AG10803 (cell line): ENCODE measurements around the gene VWA7.

ENCODE experiments used
- DNase-seq: peaks from one replicate; pipeline ENCODE4 v3.0.0; 2010; ENCODE audit warnings: low read depth
- H3K4me3 ChIP-seq: 2 replicates; pipeline ENCODE4 v1.5.1; 2011; ENCODE audit warnings: mild to moderate bottlenecking, low read length, control low read depth
- TF ChIP-seq, protein P1 (sequence below): conservative IDR thresholded peaks from 2 replicates; pipeline ENCODE4 v1.5.1; 2011; ENCODE audit warnings: mild to moderate bottlenecking, low read length, control low read depth, inconsistent platforms

VWA7 gene

DNA sequence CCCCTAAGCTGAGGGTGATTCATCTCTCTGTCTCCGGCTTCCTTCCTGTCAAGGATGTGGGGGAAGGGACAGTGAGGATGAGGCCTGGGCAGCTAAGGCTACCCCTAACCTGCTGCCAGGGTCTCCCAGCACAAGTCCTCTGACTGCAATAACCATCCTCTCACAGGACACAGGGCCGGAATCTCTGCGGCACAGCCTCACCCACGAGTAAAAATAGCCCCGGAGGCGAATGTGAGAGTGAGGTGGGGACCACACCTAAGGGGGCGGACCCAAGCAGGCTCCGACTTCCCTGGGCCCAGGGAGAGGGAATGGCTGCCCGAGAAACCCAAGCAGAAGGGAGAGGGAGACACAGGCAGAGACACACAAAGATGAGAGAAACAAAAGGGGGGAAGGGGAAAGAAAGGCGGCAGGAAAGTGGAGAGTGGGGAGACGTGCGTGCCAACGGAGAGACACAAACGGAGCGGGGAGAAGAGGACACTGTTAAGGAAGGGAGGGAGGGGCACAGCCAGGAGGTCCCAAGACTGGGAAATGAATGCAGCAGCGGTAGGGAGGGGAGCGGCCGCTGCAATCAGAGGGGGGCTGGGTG lies 42.2 kb downstream of the VWA7 start:
- peak; percentile 61 for DNase-seq
- TF ChIP-seq, protein P1, sequence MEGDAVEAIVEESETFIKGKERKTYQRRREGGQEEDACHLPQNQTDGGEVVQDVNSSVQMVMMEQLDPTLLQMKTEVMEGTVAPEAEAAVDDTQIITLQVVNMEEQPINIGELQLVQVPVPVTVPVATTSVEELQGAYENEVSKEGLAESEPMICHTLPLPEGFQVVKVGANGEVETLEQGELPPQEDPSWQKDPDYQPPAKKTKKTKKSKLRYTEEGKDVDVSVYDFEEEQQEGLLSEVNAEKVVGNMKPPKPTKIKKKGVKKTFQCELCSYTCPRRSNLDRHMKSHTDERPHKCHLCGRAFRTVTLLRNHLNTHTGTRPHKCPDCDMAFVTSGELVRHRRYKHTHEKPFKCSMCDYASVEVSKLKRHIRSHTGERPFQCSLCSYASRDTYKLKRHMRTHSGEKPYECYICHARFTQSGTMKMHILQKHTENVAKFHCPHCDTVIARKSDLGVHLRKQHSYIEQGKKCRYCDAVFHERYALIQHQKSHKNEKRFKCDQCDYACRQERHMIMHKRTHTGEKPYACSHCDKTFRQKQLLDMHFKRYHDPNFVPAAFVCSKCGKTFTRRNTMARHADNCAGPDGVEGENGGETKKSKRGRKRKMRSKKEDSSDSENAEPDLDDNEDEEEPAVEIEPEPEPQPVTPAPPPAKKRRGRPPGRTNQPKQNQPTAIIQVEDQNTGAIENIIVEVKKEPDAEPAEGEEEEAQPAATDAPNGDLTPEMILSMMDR, result no peak
- H3K4me3 ChIP-seq, result peak overlapping the region; percentile 99

DNA sequence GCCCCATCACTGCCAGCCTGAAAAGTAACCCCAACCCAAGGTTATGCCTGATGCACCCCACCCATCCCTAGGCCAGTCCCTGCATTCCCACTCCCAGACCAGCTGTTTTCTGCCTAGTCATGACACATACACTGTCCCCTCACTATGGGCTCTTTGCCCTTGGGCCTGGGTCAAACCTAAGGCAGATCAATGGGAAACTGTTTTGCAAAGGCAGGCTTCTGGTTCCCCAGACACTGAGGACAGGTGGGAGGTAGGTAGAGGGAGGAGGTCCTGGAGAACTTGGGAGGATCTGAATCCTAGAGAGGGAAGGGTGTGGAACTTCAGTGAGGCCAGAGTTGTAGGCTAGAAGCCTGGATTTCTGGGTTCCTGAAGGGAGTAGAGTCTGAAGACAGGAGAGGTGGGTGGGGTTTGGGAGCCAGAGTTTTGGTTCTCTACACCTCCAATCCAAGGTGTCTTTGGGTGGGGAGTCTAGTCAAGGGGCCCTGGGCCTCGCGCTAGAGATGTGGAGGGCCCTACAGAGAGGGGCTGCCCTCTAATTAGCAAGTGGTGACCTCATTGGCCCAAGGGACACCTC lies 42.8 kb downstream of the VWA7 start:
- peak overlapping the region; percentile 99 for H3K4me3 ChIP-seq
- no peak for DNase-seq
- TF ChIP-seq, protein P1, result no peak

DNA sequence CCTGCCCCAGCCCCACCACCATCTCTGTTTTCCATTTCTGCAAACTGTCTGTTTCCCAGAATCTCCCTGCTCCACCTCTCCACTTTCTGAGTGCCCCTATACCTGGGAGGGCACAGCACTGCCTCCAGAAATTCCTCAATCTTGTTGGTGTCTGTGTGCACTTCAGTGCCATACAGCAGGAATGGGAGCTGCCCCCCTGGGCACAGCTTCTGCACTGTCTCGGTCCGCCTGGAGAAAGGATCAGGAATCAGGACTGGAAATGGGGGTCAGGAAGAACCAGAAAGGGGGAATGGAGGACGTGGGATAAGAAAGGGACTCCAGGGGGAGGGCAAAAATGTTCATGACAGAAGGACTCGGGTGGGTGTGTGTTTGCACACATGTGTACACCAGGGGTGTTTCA lies 43.4 kb downstream of the VWA7 start:
- no peak for DNase-seq
- TF ChIP-seq, protein P1, result no peak
- peak overlapping the region; percentile 99 for H3K4me3 ChIP-seq

DNA sequence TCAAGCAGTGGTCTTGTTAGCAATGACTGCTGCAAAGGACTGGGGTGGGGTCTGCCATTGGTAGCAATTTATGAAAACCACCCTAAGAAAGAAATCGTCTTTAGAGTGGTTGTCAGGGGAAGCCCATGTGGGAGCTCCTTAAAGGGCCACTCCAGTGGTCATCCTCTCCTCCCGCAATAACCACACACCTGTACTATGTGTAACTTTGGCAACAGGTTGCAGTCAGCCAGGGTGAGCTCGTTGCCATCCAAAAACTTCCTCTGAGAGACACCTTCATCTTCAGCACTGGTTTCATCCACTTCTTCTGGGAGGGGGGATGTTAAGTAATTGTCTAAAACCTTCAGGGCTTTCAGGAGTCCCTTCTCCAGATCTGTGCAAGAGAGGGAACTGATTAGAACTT lies 45.1 kb downstream of the VWA7 start:
- TF ChIP-seq, protein P1, result no peak
- no peak overlapping the region for H3K4me3 ChIP-seq
- DNase-seq, result no peak

DNA sequence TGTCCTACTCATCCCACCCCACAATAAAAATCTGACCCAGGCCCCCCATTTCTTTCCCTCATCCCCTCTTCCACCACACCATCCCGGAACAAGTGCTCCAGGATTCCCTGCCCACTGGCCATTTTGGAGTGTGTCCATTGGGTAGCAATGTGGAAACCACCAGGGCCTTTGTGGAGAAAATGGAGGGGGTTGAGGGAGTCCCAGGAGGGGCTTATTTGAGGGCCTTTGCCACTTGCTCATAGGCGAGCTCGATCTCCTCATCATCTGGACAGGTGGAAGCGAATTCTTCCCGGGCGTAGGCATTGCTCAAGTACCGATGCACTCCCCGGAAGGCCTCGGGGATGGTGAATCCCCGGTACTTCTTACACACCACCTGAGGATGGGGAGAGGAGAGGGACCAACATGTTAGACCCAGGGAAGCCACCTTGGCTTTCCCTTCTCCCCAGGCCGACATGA lies 46.5 kb downstream of the VWA7 start:
- no peak for DNase-seq
- H3K4me3 ChIP-seq, result peak overlapping the region; percentile 92
- TF ChIP-seq, protein P1, result no peak

DNA sequence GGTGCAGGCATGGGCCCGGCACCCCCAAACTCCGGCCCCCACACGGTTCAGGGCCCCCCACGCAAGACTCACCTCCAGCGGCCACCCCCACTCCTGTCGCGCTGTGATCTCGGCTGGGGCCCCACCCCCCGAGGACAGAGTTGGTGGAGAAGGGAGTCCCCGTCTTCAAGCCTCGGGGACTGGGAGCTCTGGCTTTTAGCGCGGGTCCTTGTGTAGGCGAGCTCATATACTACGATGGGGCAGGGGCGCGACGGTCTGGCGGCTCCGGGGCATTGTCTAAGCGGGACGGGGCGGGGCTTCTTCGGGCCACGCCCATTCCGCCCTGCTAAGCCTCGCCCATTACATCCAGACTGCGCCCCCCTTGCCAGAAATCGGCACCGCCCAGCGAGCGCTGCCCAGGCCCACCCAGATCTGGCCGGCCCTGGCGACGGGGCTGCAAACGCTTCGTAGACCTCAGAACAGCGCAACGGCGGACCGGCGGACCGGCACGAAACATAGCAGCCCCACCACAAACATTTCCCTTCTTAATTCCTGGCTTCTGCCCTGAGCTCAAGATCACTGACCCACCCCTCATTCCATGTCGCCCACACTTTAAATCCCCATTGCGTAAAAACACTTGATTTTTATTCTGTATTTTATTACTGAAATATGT lies 47.0 kb downstream of the VWA7 start:
- DNase-seq, result peak; percentile 89
- TF ChIP-seq, protein P1, result no peak
- H3K4me3 ChIP-seq, result peak overlapping the region; percentile 92

DNA sequence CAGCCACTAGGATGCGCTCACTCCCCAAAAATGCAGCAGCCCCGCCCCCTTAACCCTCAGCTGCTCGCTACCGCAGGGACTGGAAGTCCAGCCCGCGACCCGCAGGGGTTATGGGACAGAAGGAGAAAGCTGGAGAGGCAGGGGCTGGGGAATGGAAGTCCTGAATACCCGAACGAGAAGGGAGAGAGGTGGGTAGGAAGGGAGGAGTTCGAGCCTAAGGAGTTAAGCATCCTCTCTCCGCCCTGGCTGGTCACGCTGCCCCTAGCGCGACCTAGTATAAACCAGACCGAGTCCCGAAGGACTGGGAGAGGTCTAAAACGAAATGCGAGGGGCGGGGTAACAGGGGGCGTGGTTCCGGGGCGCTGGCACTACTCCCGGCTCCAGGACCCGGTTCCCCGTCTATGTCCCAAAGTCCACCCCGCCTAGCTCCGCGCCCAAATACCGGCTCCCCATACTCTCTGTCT lies 47.6 kb downstream of the VWA7 start:
- peak; percentile 88 for DNase-seq
- H3K4me3 ChIP-seq, result peak overlapping the region; percentile 92
- TF ChIP-seq, protein P1, result no peak
